BE2C (cell line): ENCODE results near the gene NRL.

ENCODE experiments used
- DNase-seq: peaks from one replicate; pipeline ENCODE4 v3.0.0-alpha.2; 2020
- H3K27me3 ChIP-seq: fragments of 250-450 bp; sonication (Bioruptor Pico); 2 replicates; pipeline ENCODE4 v1.5.1; 2020; ENCODE audit warnings: mild to moderate bottlenecking
- H3K36me3 ChIP-seq: fragments of 250-450 bp; sonication (Bioruptor Pico); 2 replicates; pipeline ENCODE4 v1.5.1; 2020; ENCODE audit warnings: mild to moderate bottlenecking
- H3K4me1 ChIP-seq: fragments of 250-450 bp; sonication (Bioruptor Pico); 2 replicates; pipeline ENCODE4 v1.5.1; 2020
- H3K4me3 ChIP-seq: 2 replicates; pipeline ENCODE4 v1.5.1; 2011; ENCODE audit warnings: low read depth, low read length
- H3K9me3 ChIP-seq: fragments of 250-450 bp; sonication (Bioruptor Pico); 2 replicates; pipeline ENCODE4 v1.5.1; 2020
- CTCF ChIP-seq: IDR thresholded peaks from 2 replicates; pipeline ENCODE4 v1.5.1; 2012; ENCODE audit warnings: mild to moderate bottlenecking, low read depth, low read length

The NRL gene

DNA sequence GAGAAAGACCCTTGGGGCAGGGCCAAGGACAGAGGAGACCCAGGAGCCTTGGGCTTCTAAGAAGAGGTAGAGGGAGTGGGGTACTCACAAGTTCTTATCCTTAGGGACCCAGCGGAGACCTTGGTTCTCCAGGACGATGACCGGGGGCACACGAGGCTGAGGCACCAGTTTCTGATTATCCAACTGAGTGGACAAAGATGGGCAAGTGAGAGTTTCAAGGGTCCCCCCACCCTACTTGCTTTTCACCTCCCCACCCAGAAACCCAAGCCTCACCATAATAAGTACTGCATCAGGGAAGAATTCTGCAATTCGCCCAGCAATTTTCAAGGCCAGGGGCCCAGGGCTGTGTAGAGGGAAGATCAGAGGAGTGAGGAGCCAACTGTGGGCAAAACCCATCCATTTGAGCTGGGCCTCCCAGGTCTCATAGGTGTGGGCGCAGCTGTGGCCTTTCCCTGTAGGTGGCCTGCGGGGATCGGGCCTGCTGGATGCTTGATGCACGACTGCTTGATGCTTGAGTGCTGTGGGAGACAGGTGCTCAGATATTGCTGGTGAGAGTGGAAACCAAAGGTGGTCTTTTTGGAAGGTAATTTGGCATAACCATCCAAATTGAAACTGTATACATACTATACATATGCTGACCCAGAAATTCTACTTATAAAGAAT is 24.7 kb upstream of the NRL start:
- DNase-seq = no peak
- H3K4me1 ChIP-seq = no peaks in the 10 kb centered on the region
- no peak for TF ChIP-seq CTCF
- peak overlapping the region; percentile 95 for H3K4me3 ChIP-seq
- H3K9me3 ChIP-seq = no peaks in the 10 kb centered on the region
- H3K36me3 ChIP-seq = peaks cover 16% of the 10 kb centered on the region
- no peaks in the 10 kb centered on the region for H3K27me3 ChIP-seq

GRCh38 chr14:24138396-24139271 is 23.9 kb upstream of the NRL start:
- Histone ChIP-seq H3K36me3 (peaks cover 16% of the 10 kb centered on the region), H3K4me3 (no peak overlapping the region), H3K27me3 (no peaks in the 10 kb centered on the region), H3K4me1 (no peaks in the 10 kb centered on the region), H3K9me3 (no peaks in the 10 kb centered on the region)
- no peak for TF ChIP-seq CTCF
- no peak for DNase-seq

DNA sequence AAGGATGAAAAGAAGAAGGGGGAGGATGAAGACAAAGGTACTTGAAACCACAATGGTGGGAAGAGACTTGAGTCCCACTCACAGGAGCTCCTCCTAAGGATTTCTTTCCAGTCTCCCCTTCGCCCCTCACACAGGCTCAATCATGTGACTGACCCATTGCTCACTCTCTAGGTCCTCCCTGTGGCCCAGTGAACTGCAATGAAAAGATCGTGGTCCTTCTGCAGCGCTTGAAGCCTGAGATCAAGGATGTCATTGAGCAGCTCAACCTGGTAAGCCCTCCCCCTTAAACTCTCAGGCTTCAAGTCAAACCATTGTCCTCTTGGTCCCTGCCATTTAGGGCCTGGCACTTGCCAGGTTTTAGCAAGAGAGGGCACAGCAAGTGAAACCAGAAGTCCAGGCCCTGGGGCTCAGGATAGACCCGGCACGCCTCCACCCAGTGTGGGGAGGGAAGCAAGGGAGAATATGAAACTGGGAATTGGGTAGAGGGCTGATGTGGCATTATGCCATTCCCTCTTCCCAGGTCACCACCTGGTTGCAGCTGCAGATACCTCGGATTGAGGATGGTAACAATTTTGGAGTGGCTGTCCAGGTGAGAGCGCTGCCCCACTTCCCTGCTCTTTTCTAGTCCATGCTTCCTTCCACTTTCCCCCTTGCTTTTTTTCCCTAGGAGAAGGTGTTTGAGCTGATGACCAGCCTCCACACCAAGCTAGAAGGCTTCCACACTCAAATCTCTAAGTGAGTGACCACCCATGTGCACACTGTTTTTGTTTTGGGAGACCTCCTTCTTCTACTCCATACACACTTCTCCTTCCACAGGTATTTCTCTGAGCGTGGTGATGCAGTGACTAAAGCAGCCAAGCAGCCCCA is 23.0 kb upstream of the NRL start:
- H3K4me1 ChIP-seq = no peaks in the 10 kb centered on the region
- H3K36me3 ChIP-seq = peaks cover 16% of the 10 kb centered on the region
- no peak overlapping the region for H3K4me3 ChIP-seq
- H3K9me3 ChIP-seq = no peaks in the 10 kb centered on the region
- no peak for DNase-seq
- no peaks in the 10 kb centered on the region for H3K27me3 ChIP-seq
- TF ChIP-seq CTCF = no peak

- TF ChIP-seq CTCF = no peak
- H3K4me1 ChIP-seq = no peaks in the 10 kb centered on the region
- peak overlapping the region; percentile 80 for H3K4me3 ChIP-seq
- DNase-seq = no peak
- peaks cover 16% of the 10 kb centered on the region for H3K36me3 ChIP-seq
- no peaks in the 10 kb centered on the region for H3K9me3 ChIP-seq
- H3K27me3 ChIP-seq = no peaks in the 10 kb centered on the region
Observed at GRCh38 chr14:24136684-24137528, 22.2 kb upstream of the NRL start.

DNA sequence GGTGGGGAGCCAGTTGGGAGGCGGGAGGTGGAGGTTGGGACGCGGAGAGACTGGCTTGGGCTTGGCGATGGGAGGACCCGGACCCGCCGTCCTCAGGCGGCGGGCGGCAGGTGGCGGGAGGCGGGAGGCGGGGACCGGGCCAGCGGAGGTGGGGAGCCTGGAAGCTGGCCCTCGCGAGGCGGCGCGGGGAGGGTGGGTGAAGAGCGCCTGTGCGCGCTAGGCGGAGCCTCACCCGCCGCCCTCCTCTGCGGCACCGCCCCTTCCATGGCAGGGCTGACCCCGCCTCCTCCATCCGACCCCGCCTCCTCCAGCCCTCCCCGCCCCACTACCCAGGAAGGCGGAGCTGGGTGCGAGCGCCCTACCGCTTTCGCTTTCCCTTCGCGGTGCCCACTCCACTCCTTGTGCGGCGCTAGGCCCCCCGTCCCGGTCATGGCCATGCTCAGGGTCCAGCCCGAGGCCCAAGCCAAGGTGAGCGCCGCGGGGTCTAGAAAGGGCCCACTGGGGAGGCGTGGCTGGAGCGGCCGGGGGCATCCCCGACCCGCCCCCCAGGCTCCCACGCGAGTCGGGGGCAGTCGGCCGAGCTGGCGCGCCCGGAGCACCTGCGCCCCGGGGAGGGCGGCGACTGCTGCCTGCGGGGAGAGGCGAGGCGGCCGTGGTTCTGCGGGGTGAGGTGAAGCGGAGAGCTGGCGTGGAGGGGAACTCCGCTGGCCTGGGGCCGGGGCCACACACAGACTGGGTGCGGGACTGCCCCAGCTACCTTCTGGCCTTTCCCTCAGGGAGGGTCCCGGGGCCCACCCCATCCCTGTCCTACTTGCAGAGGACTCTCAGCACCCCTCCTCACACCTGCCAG is 21.3 kb upstream of the NRL start, which contains the start of gene PSME1:
Gene PSME1 (plus strand): TSS at position 361 of the 850 bp plus-strand sequence. CDS start 69 bp downstream, at position 430.
- H3K4me1 ChIP-seq = no peaks in the 10 kb centered on the region
- DNase-seq = peak; percentile 96
- TF ChIP-seq CTCF = no peak

More for the DNA sequence above, 21.3 kb upstream of the NRL start, which contains the start of gene PSME1:
- Histone ChIP-seq H3K4me3 (peak within 1 kb of the TSS; percentile 80), H3K36me3 (peaks cover 16% of the 10 kb centered on the region), H3K9me3 (no peaks in the 10 kb centered on the region), H3K27me3 (no peaks in the 10 kb centered on the region)
